HepG2 (cell line): ENCODE results near the gene PPP6R2. TPM values are rescaled to one million over a fixed set of nuclear protein-coding genes. Genes with fewer than 3 reads are reported as not detected.

Source experiments
- IKZF1 ChIP-seq: fragments of 450-650 bp; IDR thresholded peaks from 2 replicates; pipeline ENCODE4 v1.7.1; 2016
- PAF1 ChIP-seq: IDR thresholded peaks from 2 replicates; pipeline ENCODE4 v1.6.1; 2016; ENCODE audit warnings: missing genetic modification reagents, missing compliant biosample characterization
- PBX3 ChIP-seq: sonication (generic); formaldehyde crosslinking; IDR thresholded peaks from 2 replicates; pipeline ENCODE4 v1.8.1; 2023; ENCODE audit warnings: missing genetic modification reagents, inconsistent platforms, borderline replicate concordance
- TFDP2 ChIP-seq: sonication (generic); formaldehyde crosslinking; IDR thresholded peaks from 2 replicates; pipeline ENCODE4 v1.4.0; 2020; ENCODE audit warnings: missing genetic modification reagents
- TIGD3 ChIP-seq: sonication (generic); formaldehyde crosslinking; IDR thresholded peaks from 2 replicates; pipeline ENCODE4 v1.5.1; 2020; ENCODE audit warnings: mild to moderate bottlenecking, missing genetic modification reagents, borderline replicate concordance
- ZNF142 ChIP-seq: sonication (generic); formaldehyde crosslinking; IDR thresholded peaks from 2 replicates; pipeline ENCODE4 v1.4.0; 2020; ENCODE audit warnings: missing genetic modification reagents
- ZNF20 ChIP-seq: sonication (generic); formaldehyde crosslinking; IDR thresholded peaks from 2 replicates; pipeline ENCODE4 v1.4.0; 2020; ENCODE audit warnings: mild to moderate bottlenecking, moderate library complexity, missing genetic modification reagents
- ZNF501 ChIP-seq: sonication (generic); formaldehyde crosslinking; IDR thresholded peaks from 2 replicates; pipeline ENCODE4 v1.5.1; 2020; ENCODE audit warnings: mild to moderate bottlenecking, moderate library complexity, missing genetic modification reagents
- ZNF687 ChIP-seq: sonication (generic); formaldehyde crosslinking; IDR thresholded peaks from 2 replicates; pipeline ENCODE4 v1.5.1; 2020; ENCODE audit warnings: mild to moderate bottlenecking, missing genetic modification reagents, moderate library complexity
- ZNF780A ChIP-seq: sonication (generic); formaldehyde crosslinking; IDR thresholded peaks from 2 replicates; pipeline ENCODE4 v1.8.0; 2022; ENCODE audit warnings: mild to moderate bottlenecking, missing genetic modification reagents, moderate library complexity
- ZNF800 ChIP-seq: sonication (generic); formaldehyde crosslinking; IDR thresholded peaks from 2 replicates; pipeline ENCODE4 v1.4.0; 2020; ENCODE audit warnings: missing genetic modification reagents
- polyA plus RNA-seq, 8 experiments: library from polyadenylated mRNA; depleted of rRNA in 3 of 8; stranded (reverse) in 7 of 8; unstranded in 1 of 8; fragments of >200 nt; fragmentation: Illumina TruSeq in 4 of 8; extraction: Trizol in 4 of 8; gene quantifications; 2 replicates each; pipeline versions ENCODE4 v1.2.1 to v1.2.3, GENCODE V29; 2011 to 2016; ENCODE audit warnings: low read depth in 4 of 8, missing spikeins in 1 of 8, mixed read lengths in 1 of 8; ENCODE audit not compliant: insufficient read depth in 1 of 8
- total RNA-seq, 5 experiments: library from RNA; depleted of rRNA; stranded (reverse); fragments of >200 nt; fragmentation: Illumina TruSeq; extraction: Trizol; gene quantifications; 2 replicates each; pipeline ENCODE4 v1.2.3, GENCODE V29; 2016; ENCODE audit warnings: low read depth in 1 of 5

The PPP6R2 gene
- total and polyA plus RNA-seq, 2 of the 13 experiments (the other 11 are each of a cell fraction or from before 2014, with no cell fraction given) = 55.0 to 102 TPM

- TF ChIP-seq ZNF687 (peak; percentile 92), TFDP2 (CRISPR knock-in tag) (no peak), ZNF20 (CRISPR knock-in tag) (no peak), PAF1 (CRISPR knock-in tag) (peak; percentile 81; the same call in 1 of the 2 replicates), PBX3 (CRISPR knock-in tag) (no peak), ZNF501 (CRISPR knock-in tag) (peak; percentile 44; the same call in 1 of the 2 replicates), ZNF142 (CRISPR knock-in tag) (no peak), ZNF800 (CRISPR knock-in tag) (no peak), ZNF780A (CRISPR knock-in tag) (peak; percentile 94), IKZF1 (no peak), TIGD3 (CRISPR knock-in tag) (no peak; the same call in 1 of the 2 replicates)
These were observed 142.3 kb downstream of the PPP6R2 start (continued) for GRCh38 chr22:50485221-50486131.
